ENCODE results near the gene CD2AP.

Gene CD2AP

DNA sequence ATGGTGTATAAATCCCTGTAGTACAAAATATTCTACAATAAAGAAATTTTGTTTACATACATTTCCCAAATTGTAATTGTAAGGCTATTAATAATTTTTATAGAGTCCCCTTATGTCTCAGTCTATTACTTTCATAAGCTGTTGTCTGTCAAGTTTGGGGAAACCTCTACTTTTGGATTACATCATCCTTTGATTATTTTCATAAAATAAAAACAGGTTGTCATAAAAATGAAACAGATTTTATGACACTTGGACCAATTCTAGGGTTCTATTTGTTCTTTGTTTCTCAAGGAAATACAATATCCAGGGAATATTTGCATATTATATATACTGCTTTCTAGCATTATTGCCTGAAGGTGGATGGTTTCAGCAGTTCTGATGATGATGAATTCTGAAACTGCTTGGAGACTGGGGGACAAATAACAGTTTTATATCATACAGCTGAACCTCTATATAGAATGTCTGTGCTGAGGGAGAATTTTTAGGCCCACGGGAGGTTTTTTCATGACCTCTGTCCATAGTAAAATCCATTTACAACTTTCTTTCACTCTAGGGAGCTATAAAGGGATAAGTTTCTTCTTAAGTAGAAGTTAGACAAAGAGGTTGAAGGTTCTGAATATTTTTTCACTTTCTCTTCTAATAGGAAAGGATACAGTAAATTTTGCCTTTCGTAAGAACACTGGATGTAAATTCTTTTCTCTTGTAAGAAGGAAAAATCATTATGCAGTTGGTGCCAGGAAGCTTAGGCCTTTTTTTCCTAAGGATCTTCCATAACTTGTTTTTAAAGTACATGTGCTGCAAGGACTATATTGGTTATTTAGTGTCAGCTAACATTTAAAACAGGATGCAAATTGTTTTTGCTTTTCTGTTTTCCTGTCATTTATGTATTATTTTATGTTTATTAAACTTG, 58.0 kb downstream of the CD2AP start:
- DNase-seq: no peak
- Histone ChIP-seq H3K27me3 (replicated peaks; ENCODE audit: insufficient read depth, low read length) (no peaks in the 10 kb centered on the region), H3K4me3 (ENCODE audit: low read length) (no peak overlapping the region), H3K9ac (ENCODE audit: low read length) (no peak overlapping the region), H3F3A (ENCODE audit: insufficient read depth, low read length) (no peaks in the 10 kb centered on the region), H3K9me2 (replicated peaks; ENCODE audit: insufficient read depth, low read length) (no peaks in the 10 kb centered on the region), H4K20me1 (ENCODE audit: insufficient read depth, low read length) (no peaks in the 10 kb centered on the region), H3K4me2 (ENCODE audit: low read depth, low read length) (no peak overlapping the region), H3K36me3 (replicated peaks; ENCODE audit: insufficient read depth, low read length) (no peaks in the 10 kb centered on the region), H3K9me3 (replicated peaks; ENCODE audit: insufficient read depth, low read length) (no peaks in the 10 kb centered on the region), H3K79me2 (ENCODE audit: low read length) (peaks cover 14% of the 10 kb centered on the region), H3K27ac (ENCODE audit: low read length) (no peak overlapping the region), H3K4me1 (ENCODE audit: low read length) (no peaks in the 10 kb centered on the region), H2AFZ (ENCODE audit: low read length) (no peak overlapping the region)
- TF ChIP-seq, protein P1, sequence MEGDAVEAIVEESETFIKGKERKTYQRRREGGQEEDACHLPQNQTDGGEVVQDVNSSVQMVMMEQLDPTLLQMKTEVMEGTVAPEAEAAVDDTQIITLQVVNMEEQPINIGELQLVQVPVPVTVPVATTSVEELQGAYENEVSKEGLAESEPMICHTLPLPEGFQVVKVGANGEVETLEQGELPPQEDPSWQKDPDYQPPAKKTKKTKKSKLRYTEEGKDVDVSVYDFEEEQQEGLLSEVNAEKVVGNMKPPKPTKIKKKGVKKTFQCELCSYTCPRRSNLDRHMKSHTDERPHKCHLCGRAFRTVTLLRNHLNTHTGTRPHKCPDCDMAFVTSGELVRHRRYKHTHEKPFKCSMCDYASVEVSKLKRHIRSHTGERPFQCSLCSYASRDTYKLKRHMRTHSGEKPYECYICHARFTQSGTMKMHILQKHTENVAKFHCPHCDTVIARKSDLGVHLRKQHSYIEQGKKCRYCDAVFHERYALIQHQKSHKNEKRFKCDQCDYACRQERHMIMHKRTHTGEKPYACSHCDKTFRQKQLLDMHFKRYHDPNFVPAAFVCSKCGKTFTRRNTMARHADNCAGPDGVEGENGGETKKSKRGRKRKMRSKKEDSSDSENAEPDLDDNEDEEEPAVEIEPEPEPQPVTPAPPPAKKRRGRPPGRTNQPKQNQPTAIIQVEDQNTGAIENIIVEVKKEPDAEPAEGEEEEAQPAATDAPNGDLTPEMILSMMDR (IDR thresholded peaks at IDR 0.05; ENCODE audit: low read length): no peak
- TF ChIP-seq EZH2 (optimal IDR thresholded peaks at IDR 0.05; ENCODE audit: low read depth, low read length) (no peak), EZH2phosphoT487 (IDR thresholded peaks at IDR 0.05; ENCODE audit: low read length) (no peak)

DNA sequence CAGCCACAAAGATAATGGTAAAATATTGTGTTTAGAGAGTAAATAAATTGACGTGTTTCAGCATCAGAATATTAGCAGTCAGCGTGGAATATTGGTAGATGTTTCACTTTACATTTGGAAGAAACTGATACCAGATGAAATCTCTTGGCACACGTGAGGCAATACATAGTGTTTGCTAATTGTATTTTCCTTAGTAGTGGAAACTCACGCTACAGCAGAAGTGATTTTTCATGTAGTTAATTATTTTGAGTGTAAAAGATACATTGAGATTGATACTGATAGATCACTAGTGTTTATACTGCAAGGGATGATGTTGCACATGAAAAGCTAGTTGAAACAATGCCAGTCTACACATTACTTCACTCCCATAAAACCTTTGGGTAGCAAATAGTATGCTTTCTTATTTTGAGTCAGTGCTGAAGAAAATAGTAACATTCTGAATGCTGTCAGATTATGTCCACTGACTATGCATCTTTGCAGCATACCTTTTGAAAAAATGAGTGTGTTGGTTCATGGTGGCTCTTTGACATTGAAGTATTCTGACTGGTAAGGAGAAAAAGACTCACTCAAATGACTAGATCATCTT, 59.3 kb downstream of the CD2AP start:
- Histone ChIP-seq H2AFZ (ENCODE audit: low read length) (no peak overlapping the region), H3K9me3 (replicated peaks; ENCODE audit: insufficient read depth, low read length) (no peaks in the 10 kb centered on the region), H3K9me2 (replicated peaks; ENCODE audit: insufficient read depth, low read length) (no peaks in the 10 kb centered on the region), H3K9ac (ENCODE audit: low read length) (no peak overlapping the region), H3K4me3 (ENCODE audit: low read length) (no peak overlapping the region), H3K27ac (ENCODE audit: low read length) (no peak overlapping the region), H3K79me2 (ENCODE audit: low read length) (peaks cover 14% of the 10 kb centered on the region; the same call in 1 of the 2 replicates), H3K4me2 (ENCODE audit: low read depth, low read length) (no peak overlapping the region), H3K36me3 (replicated peaks; ENCODE audit: insufficient read depth, low read length) (no peaks in the 10 kb centered on the region), H3K4me1 (ENCODE audit: low read length) (no peaks in the 10 kb centered on the region), H3K27me3 (replicated peaks; ENCODE audit: insufficient read depth, low read length) (no peaks in the 10 kb centered on the region), H4K20me1 (ENCODE audit: insufficient read depth, low read length) (no peaks in the 10 kb centered on the region), H3F3A (ENCODE audit: insufficient read depth, low read length) (no peaks in the 10 kb centered on the region)
- DNase-seq: no peak
- TF ChIP-seq EZH2phosphoT487 (IDR thresholded peaks at IDR 0.05; ENCODE audit: low read length) (no peak), EZH2 (optimal IDR thresholded peaks at IDR 0.05; ENCODE audit: low read depth, low read length) (no peak)
- TF ChIP-seq, protein P1 (IDR thresholded peaks at IDR 0.05; ENCODE audit: low read length): no peak

DNA sequence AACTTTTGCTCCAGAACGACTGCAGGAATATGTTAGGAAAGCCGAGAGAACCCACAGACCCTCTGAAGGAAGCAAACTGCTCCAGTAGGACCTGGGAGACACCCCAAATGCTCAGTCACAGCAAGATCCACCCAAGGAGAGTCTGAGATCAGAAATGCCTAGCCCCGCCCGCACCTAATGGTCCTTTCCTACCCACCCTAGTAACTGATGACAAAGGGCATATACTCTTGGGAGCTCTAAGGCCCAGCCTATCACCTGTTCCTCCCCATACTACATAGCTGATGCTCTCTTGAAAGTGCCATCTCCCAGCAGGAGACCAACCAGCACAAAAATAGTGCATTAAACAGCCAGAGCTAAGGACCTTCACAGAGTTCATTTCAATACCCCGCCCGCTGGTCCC, 67.6 kb downstream of the CD2AP start:
- Histone ChIP-seq H3K9me2 (replicated peaks; ENCODE audit: insufficient read depth, low read length) (no peaks in the 10 kb centered on the region), H3K4me1 (ENCODE audit: low read length) (no peaks in the 10 kb centered on the region), H3K79me2 (ENCODE audit: low read length) (0 out of 2 replicates have a peak, but pooled peaks cover 7% of the 10 kb centered on the region), H3K27me3 (replicated peaks; ENCODE audit: insufficient read depth, low read length) (no peaks in the 10 kb centered on the region), H3K9ac (ENCODE audit: low read length) (no peak overlapping the region), H3K4me2 (ENCODE audit: low read depth, low read length) (no peak overlapping the region), H3K27ac (ENCODE audit: low read length) (no peak overlapping the region), H3K36me3 (replicated peaks; ENCODE audit: insufficient read depth, low read length) (peaks cover 8% of the 10 kb centered on the region), H3F3A (ENCODE audit: insufficient read depth, low read length) (no peaks in the 10 kb centered on the region), H3K4me3 (ENCODE audit: low read length) (no peak overlapping the region), H2AFZ (ENCODE audit: low read length) (no peak overlapping the region), H3K9me3 (replicated peaks; ENCODE audit: insufficient read depth, low read length) (no peaks in the 10 kb centered on the region), H4K20me1 (ENCODE audit: insufficient read depth, low read length) (no peaks in the 10 kb centered on the region)
- TF ChIP-seq, protein P1 (IDR thresholded peaks at IDR 0.05; ENCODE audit: low read length): no peak
- TF ChIP-seq EZH2phosphoT487 (IDR thresholded peaks at IDR 0.05; ENCODE audit: low read length) (no peak), EZH2 (optimal IDR thresholded peaks at IDR 0.05; ENCODE audit: low read depth, low read length) (no peak)
- DNase-seq: no peak
